Urinary bladder (tissue), 4 donors: Measurements from ENCODE around the gene TEX48. TPM values are rescaled to one million over a fixed set of nuclear protein-coding genes. Genes with fewer than 3 reads are reported as not detected.

ENCODE experiments used
- DNase-seq: peaks from one replicate; pipeline ENCODE4 v3.0.0-alpha.2; 2015; ENCODE audit errors: extremely low spot score
- H3K27ac ChIP-seq: one replicate; pipeline ENCODE4 v1.5.1; 2013; ENCODE audit warnings: low read depth, mild to moderate bottlenecking, moderate library complexity
- H3K36me3 ChIP-seq: one replicate; pipeline ENCODE4 v1.6.1; 2013; ENCODE audit warnings: mild to moderate bottlenecking, moderate library complexity; ENCODE audit not compliant: insufficient read depth
- H3K4me1 ChIP-seq: one replicate; pipeline ENCODE4 v1.6.1; 2013; ENCODE audit warnings: mild to moderate bottlenecking, moderate library complexity; ENCODE audit not compliant: insufficient read depth
- H3K4me3 ChIP-seq: one replicate; pipeline ENCODE4 v1.5.1; 2013; ENCODE audit warnings: low read depth, low read length
- WGBS: extraction: QIAGEN DNeasy Blood & Tissue Kit; methylation state at CpG from one replicate; pipeline ENCODE4 v1.1.7; 2013; 5-methylcytosine and 5-hydroxymethylcytosine counted together
- polyA plus RNA-seq: library from polyadenylated mRNA; stranded (reverse); fragments of 200-250 nt; gene quantifications from one replicate; pipeline ENCODE4 v1.2.3, GENCODE V29; 2013
- total RNA-seq: library from RNA; depleted of rRNA; stranded (reverse); fragments of >200 nt; gene quantifications from one replicate; pipeline ENCODE4 v1.2.3, GENCODE V29; 2014
- donor health status: healthy with polysubstance abuse.
- donor health status: healthy.

The TEX48 gene
- total and polyA plus RNA-seq, 2 donors: not detected

GRCh38 chr9:114688909-114689610, 7.1 kb upstream of the TEX48 start:
- 91% methylated on average over 3 of the region's 3 CpGs for WGBS
- Histone ChIP-seq H3K27ac (no peak overlapping the region), H3K36me3 (no peaks in the 10 kb centered on the region), H3K4me3 (no peak overlapping the region), H3K4me1 (no peaks in the 10 kb centered on the region)
- no peak for DNase-seq

GRCh38 chr9:114688379-114688778, 6.4 kb upstream of the TEX48 start:
- no peak overlapping the region for H3K27ac ChIP-seq
- H3K4me1 ChIP-seq: no peaks in the 10 kb centered on the region
- no peak overlapping the region for H3K4me3 ChIP-seq
- DNase-seq: no peak
- 93% methylated on average over 4 of the region's 4 CpGs for WGBS
- H3K36me3 ChIP-seq: no peaks in the 10 kb centered on the region

GRCh38 chr9:114687034-114687433, 5.0 kb upstream of the TEX48 start:
- no peaks in the 10 kb centered on the region for H3K36me3 ChIP-seq
- no peaks in the 10 kb centered on the region for H3K4me1 ChIP-seq
- H3K27ac ChIP-seq: no peak overlapping the region
- no peak overlapping the region for H3K4me3 ChIP-seq
- no peak for DNase-seq

GRCh38 chr9:114685951-114686350, 4.0 kb upstream of the TEX48 start:
- no peak overlapping the region for H3K4me3 ChIP-seq
- H3K36me3 ChIP-seq: no peaks in the 10 kb centered on the region
- H3K27ac ChIP-seq: no peak overlapping the region
- no peak for DNase-seq
- WGBS: 90% methylated on average over 5 of the region's 5 CpGs
- H3K4me1 ChIP-seq: no peaks in the 10 kb centered on the region

GRCh38 chr9:114684036-114684435, 2.0 kb upstream of the TEX48 start:
- no peaks in the 10 kb centered on the region for H3K36me3 ChIP-seq
- no peak overlapping the region for H3K4me3 ChIP-seq
- H3K4me1 ChIP-seq: no peaks in the 10 kb centered on the region
- 77% methylated on average over 6 of the region's 6 CpGs for WGBS
- no peak for DNase-seq
- no peak overlapping the region for H3K27ac ChIP-seq

GRCh38 chr9:114682846-114683245, 854 bp upstream of the TEX48 start:
- DNase-seq: no peak
- no peaks in the 10 kb centered on the region for H3K36me3 ChIP-seq
- WGBS: 91% methylated on average over 3 of the region's 3 CpGs
- no peaks in the 10 kb centered on the region for H3K4me1 ChIP-seq
- no peak overlapping the region for H3K27ac ChIP-seq
- no peak overlapping the region for H3K4me3 ChIP-seq

GRCh38 chr9:114680259-114681001, 1.6 kb downstream of the TEX48 start:
- H3K27ac ChIP-seq: no peak overlapping the region
- H3K36me3 ChIP-seq: no peaks in the 10 kb centered on the region
- H3K4me1 ChIP-seq: no peaks in the 10 kb centered on the region
- DNase-seq: no peak
- no peak overlapping the region for H3K4me3 ChIP-seq
- WGBS: 79% methylated on average over 8 of the region's 8 CpGs

- H3K4me1 ChIP-seq: no peaks in the 10 kb centered on the region
- no peak for DNase-seq
- no peak overlapping the region for H3K4me3 ChIP-seq
- H3K27ac ChIP-seq: no peak overlapping the region
- no peaks in the 10 kb centered on the region for H3K36me3 ChIP-seq
These were observed 3.2 kb downstream of the TEX48 start for GRCh38 chr9:114678795-114679194.

GRCh38 chr9:114678130-114678529, 3.9 kb downstream of the TEX48 start:
- Histone ChIP-seq H3K27ac (no peak overlapping the region), H3K4me1 (no peaks in the 10 kb centered on the region), H3K4me3 (no peak overlapping the region), H3K36me3 (no peaks in the 10 kb centered on the region)
- no peak for DNase-seq
- WGBS: 84% methylated on average over 3 of the region's 3 CpGs

GRCh38 chr9:114677418-114677817, 4.6 kb downstream of the TEX48 start:
- peak; percentile 82 for DNase-seq
- WGBS: 21% methylated on average over 3 of the region's 3 CpGs
- H3K36me3 ChIP-seq: no peaks in the 10 kb centered on the region

GRCh38 chr9:114676901-114677300, 5.1 kb downstream of the TEX48 start:
- no peak for DNase-seq
- Histone ChIP-seq H3K4me1 (no peaks in the 10 kb centered on the region), H3K27ac (no peak overlapping the region), H3K4me3 (no peak overlapping the region), H3K36me3 (no peaks in the 10 kb centered on the region)
- WGBS: 89% methylated on average over 4 of the region's 4 CpGs

More at GRCh38 chr9:114677418-114677817, 4.6 kb downstream of the TEX48 start:
- Histone ChIP-seq H3K27ac (no peak overlapping the region), H3K4me1 (no peaks in the 10 kb centered on the region), H3K4me3 (no peak overlapping the region)

GRCh38 chr9:114674798-114675540, 7.0 kb downstream of the TEX48 start:
- H3K36me3 ChIP-seq: no peaks in the 10 kb centered on the region
- H3K4me1 ChIP-seq: no peaks in the 10 kb centered on the region
- WGBS: 90% methylated on average over 3 of the region's 3 CpGs
- DNase-seq: no peak
- H3K27ac ChIP-seq: no peak overlapping the region
- no peak overlapping the region for H3K4me3 ChIP-seq

GRCh38 chr9:114674076-114674797, 7.8 kb downstream of the TEX48 start:
- no peak overlapping the region for H3K4me3 ChIP-seq
- H3K27ac ChIP-seq: no peak overlapping the region
- no peak for DNase-seq
- 93% methylated on average over 2 of the region's 2 CpGs for WGBS
- H3K4me1 ChIP-seq: no peaks in the 10 kb centered on the region
- H3K36me3 ChIP-seq: no peaks in the 10 kb centered on the region
